Left hindlimb (tissue), 1 donor: ENCODE measurements around the gene ALDH2.
"Not testable (repeated sequence)": the region's sequence is repeated elsewhere in the genome, so short reads cannot be mapped to it uniquely, and the experiment has no call there.

Experiments
- DNase-seq: peaks from one replicate; pipeline ENCODE4 v3.0.0-alpha.2; 2018

The ALDH2 gene

GRCh38 chr12:111759991-111760390 is 6.7 kb upstream of the ALDH2 start:
- no peak for DNase-seq

GRCh38 chr12:111761099-111761498 is 5.6 kb upstream of the ALDH2 start:
- no peak for DNase-seq

- no peak for DNase-seq
Observed at GRCh38 chr12:111761706-111762105, 5.0 kb upstream of the ALDH2 start.

- not testable (repeated sequence) for DNase-seq
Observed at GRCh38 chr12:111763552-111763951, 3.2 kb upstream of the ALDH2 start.

- DNase-seq, result no peak
Observed at GRCh38 chr12:111764120-111764821, 2.5 kb upstream of the ALDH2 start.

- no peak for DNase-seq
Observed at GRCh38 chr12:111767362-111768158, 827 bp downstream of the ALDH2 start.

GRCh38 chr12:111768159-111768895 is 1.6 kb downstream of the ALDH2 start:
- DNase-seq, result no peak

- no peak for DNase-seq
Observed at GRCh38 chr12:111769599-111769998, 2.9 kb downstream of the ALDH2 start.

- DNase-seq, result peak; percentile 78
Observed at GRCh38 chr12:111773801-111774551, 7.2 kb downstream of the ALDH2 start.

- DNase-seq, result peak; percentile 91
Observed at GRCh38 chr12:111775205-111776193, 8.8 kb downstream of the ALDH2 start.

GRCh38 chr12:111776836-111777344 is 10.2 kb downstream of the ALDH2 start:
- DNase-seq, result no peak

- DNase-seq, result no peak
Observed at GRCh38 chr12:111777345-111778045, 10.8 kb downstream of the ALDH2 start.

GRCh38 chr12:111780166-111780565 is 13.4 kb downstream of the ALDH2 start:
- no peak for DNase-seq

- DNase-seq, result no peak
Observed at GRCh38 chr12:111780615-111781014, 13.9 kb downstream of the ALDH2 start.

- no peak for DNase-seq
Observed at GRCh38 chr12:111781085-111781658, 14.4 kb downstream of the ALDH2 start.

GRCh38 chr12:111783046-111783445 is 16.3 kb downstream of the ALDH2 start:
- DNase-seq, result no peak

- DNase-seq, result no peak
Observed at GRCh38 chr12:111784953-111785352, 18.2 kb downstream of the ALDH2 start.

- no peak for DNase-seq
Observed at GRCh38 chr12:111785651-111786050, 18.9 kb downstream of the ALDH2 start.

GRCh38 chr12:111788178-111788654 is 21.5 kb downstream of the ALDH2 start:
- no peak for DNase-seq

GRCh38 chr12:111789779-111790178 is 23.0 kb downstream of the ALDH2 start:
- no peak for DNase-seq
